GM12891 (cell line): ENCODE measurements around the gene TLE2.
"Not testable (repeated sequence)": the region's sequence is repeated elsewhere in the genome, so short reads cannot be mapped to it uniquely, and the experiment has no call there.

Experiments used
- POLR2A ChIP-seq: IDR thresholded peaks from 2 replicates; pipeline ENCODE4 v1.6.1; 2011; ENCODE audit warnings: low read depth, low read length, control low read depth
- POLR2AphosphoS5 ChIP-seq: IDR thresholded peaks from 2 replicates; pipeline ENCODE4 v1.6.1; 2011; ENCODE audit warnings: low read depth, low read length, control low read depth
- POU2F2 ChIP-seq: IDR thresholded peaks from 2 replicates; pipeline ENCODE4 v1.6.1; 2011; ENCODE audit warnings: low read depth, mild to moderate bottlenecking, control low read depth, low read length, moderate library complexity
- SPI1 ChIP-seq: IDR thresholded peaks from 2 replicates; pipeline ENCODE4 v1.6.1; 2011; ENCODE audit warnings: low read depth, low read length, control low read depth
- TAF1 ChIP-seq: IDR thresholded peaks from 2 replicates; pipeline ENCODE4 v1.6.1; 2011; ENCODE audit warnings: low read depth, low read length, control low read depth

DNA sequence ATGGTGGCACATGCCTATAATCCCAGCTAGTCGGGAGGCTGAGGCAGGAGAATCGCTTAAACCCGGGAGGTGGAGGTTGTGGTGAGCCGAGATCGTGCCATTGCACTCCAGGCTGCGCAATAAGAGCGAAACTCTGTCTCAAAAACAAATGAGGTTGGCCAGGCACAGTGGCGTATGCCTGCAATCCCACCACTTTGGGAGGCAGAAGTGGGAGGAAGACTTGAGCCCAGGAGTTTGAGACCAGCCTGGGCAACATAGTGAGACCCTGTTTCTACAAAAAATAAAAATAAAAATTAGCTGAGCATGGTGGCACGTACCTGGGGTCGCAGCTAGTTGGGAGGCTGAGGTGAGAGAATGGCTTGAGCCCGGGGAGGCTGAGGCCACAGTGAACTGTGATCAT, 36.7 kb downstream of the TLE2 start:
- not testable (repeated sequence) for TF ChIP-seq TAF1, POLR2A, POLR2AphosphoS5, POU2F2, SPI1
